GM23248 (cell line): ENCODE measurements around the gene PATJ. TPM values are rescaled to one million over a fixed set of nuclear protein-coding genes. Genes with fewer than 3 reads are reported as not detected.

ENCODE experiments used
- DNase-seq: peaks from one replicate; pipeline ENCODE4 v3.0.0-alpha.2; 2015
- H2AFZ ChIP-seq: fragments of 200-600 bp; sonication (generic); 2 replicates; pipeline ENCODE4 v1.6.1; 2016; ENCODE audit warnings: antibody characterized with exemption
- H3F3A ChIP-seq: fragments of 200-600 bp; sonication (generic); 2 replicates; pipeline ENCODE4 v1.6.1; 2016; ENCODE audit warnings: mild to moderate bottlenecking, antibody characterized with exemption, mixed run types; ENCODE audit not compliant: insufficient read depth
- H3K27ac ChIP-seq: fragments of 200-600 bp; sonication (generic); 2 replicates; pipeline ENCODE4 v1.5.1; 2016; ENCODE audit warnings: mild to moderate bottlenecking
- H3K27me3 ChIP-seq: fragments of 200-600 bp; sonication (generic); replicated peaks from 2 replicates; pipeline ENCODE4 v1.6.1; 2016; ENCODE audit warnings: mild to moderate bottlenecking; ENCODE audit not compliant: insufficient read depth
- H3K36me3 ChIP-seq: fragments of 200-600 bp; sonication (generic); 2 replicates; pipeline ENCODE4 v1.6.1; 2016; ENCODE audit warnings: low read depth, mild to moderate bottlenecking
- H3K4me1 ChIP-seq: fragments of 200-600 bp; sonication (generic); 2 replicates; pipeline ENCODE4 v1.6.1; 2016; ENCODE audit warnings: mild to moderate bottlenecking; ENCODE audit not compliant: insufficient read depth
- H3K4me2 ChIP-seq: fragments of 200-600 bp; sonication (generic); one replicate; pipeline ENCODE4 v1.6.1; 2016; ENCODE audit warnings: mild to moderate bottlenecking; ENCODE audit not compliant: unreplicated experiment
- H3K4me3 ChIP-seq: fragments of 200-600 bp; sonication (generic); 2 replicates; pipeline ENCODE4 v1.5.1; 2016; ENCODE audit warnings: mild to moderate bottlenecking
- H3K79me2 ChIP-seq: fragments of 200-600 bp; sonication (generic); 2 replicates; pipeline ENCODE4 v1.6.1; 2016; ENCODE audit warnings: mild to moderate bottlenecking; ENCODE audit not compliant: insufficient read depth
- H3K9ac ChIP-seq: fragments of 200-600 bp; sonication (generic); 2 replicates; pipeline ENCODE4 v1.6.1; 2016; ENCODE audit warnings: mild to moderate bottlenecking
- H3K9me2 ChIP-seq: fragments of 200-600 bp; sonication (generic); 2 replicates; pipeline ENCODE4 v1.6.1; 2016; ENCODE audit warnings: mixed run types, mild to moderate bottlenecking, moderate library complexity; ENCODE audit not compliant: insufficient read depth
- H3K9me3 ChIP-seq: fragments of 200-600 bp; sonication (generic); one replicate; pipeline ENCODE4 v1.6.1; 2017; ENCODE audit warnings: low read depth
- H4K20me1 ChIP-seq: fragments of 200-600 bp; sonication (generic); 2 replicates; pipeline ENCODE4 v1.6.0; 2016; ENCODE audit not compliant: insufficient read depth
- EZH2 ChIP-seq: fragments of 200-600 bp; sonication (generic); IDR thresholded peaks from 2 replicates; pipeline ENCODE4 v1.6.1; 2018; ENCODE audit warnings: antibody characterized with exemption, mild to moderate bottlenecking; ENCODE audit not compliant: insufficient read depth, poor library complexity, severe bottlenecking
- EZH2phosphoT487 ChIP-seq: fragments of 200-600 bp; sonication (generic); IDR thresholded peaks from 2 replicates; pipeline ENCODE4 v1.6.1; 2018; ENCODE audit warnings: antibody characterized with exemption, moderate library complexity, mild to moderate bottlenecking, low read depth; ENCODE audit not compliant: insufficient read depth
- WGBS, 2 experiments: methylation state at CpG; one replicate each; pipeline ENCODE4 v1.1.6; 2015 to 2017; ENCODE audit warnings: low lambda C conversion rate in 2 of 2, low coverage in 1 of 2; ENCODE audit errors: missing lambda C conversion rate in 2 of 2; 5-methylcytosine and 5-hydroxymethylcytosine counted together
- in situ Hi-C: fragments of 300-500 bp; cut with MboI; formaldehyde crosslinking; loops from 2 replicates; pipeline ENCODE4 v1.15.0; 2020
- polyA plus RNA-seq: library from polyadenylated mRNA; unstranded; fragments of >200 nt; fragmentation: Nextera tagmentation; extraction: Ambion mirVana; gene quantifications from 2 replicates; pipeline ENCODE4 v1.2.1, GENCODE V29; 2016
- total RNA-seq: library from RNA; depleted of rRNA; stranded (reverse); fragments of >200 nt; shearing (Covaris generic); gene quantifications from 2 replicates; pipeline ENCODE4 v1.2.3, GENCODE V29; 2014

Gene PATJ
- total and polyA plus RNA-seq, 2 experiments from 2014 or later = 5.3 to 6.1 TPM

GRCh38 chr1:62090016-62090415 is 347.7 kb downstream of the PATJ start:
- Histone ChIP-seq H3K4me2 (no peak overlapping the region), H3K9me2 (no peaks in the 10 kb centered on the region), H3K27ac (no peak overlapping the region), H2AFZ (no peak overlapping the region), H4K20me1 (no peaks in the 10 kb centered on the region), H3K79me2 (no peaks in the 10 kb centered on the region), H3K27me3 (no peaks in the 10 kb centered on the region), H3K9ac (no peak overlapping the region), H3K4me1 (no peaks in the 10 kb centered on the region), H3F3A (no peaks in the 10 kb centered on the region), H3K9me3 (no peaks in the 10 kb centered on the region), H3K4me3 (no peak overlapping the region), H3K36me3 (no peaks in the 10 kb centered on the region)
- TF ChIP-seq EZH2 (no peak), EZH2phosphoT487 (no peak)
- in situ Hi-C loops = no loop called here
- no peak for DNase-seq
- 65 to 67% methylated on average over 5 of the region's 5 CpGs for WGBS, 2 experiments

- 75 to 85% methylated on average over 4 of the region's 4 CpGs for WGBS, 2 experiments
- Histone ChIP-seq H3K27me3 (no peaks in the 10 kb centered on the region), H3K4me1 (no peaks in the 10 kb centered on the region), H3K4me3 (no peak overlapping the region), H3F3A (no peaks in the 10 kb centered on the region), H3K36me3 (no peaks in the 10 kb centered on the region), H3K27ac (no peak overlapping the region), H3K79me2 (no peaks in the 10 kb centered on the region), H3K9me2 (no peaks in the 10 kb centered on the region), H3K9me3 (no peaks in the 10 kb centered on the region), H2AFZ (no peak overlapping the region), H3K9ac (no peak overlapping the region), H3K4me2 (no peak overlapping the region), H4K20me1 (no peaks in the 10 kb centered on the region)
- DNase-seq = no peak
- in situ Hi-C loops = no loop called here
- no peak for TF ChIP-seq EZH2phosphoT487
- no peak for TF ChIP-seq EZH2
Observed at GRCh38 chr1:62092110-62092509, 349.8 kb downstream of the PATJ start.

DNA sequence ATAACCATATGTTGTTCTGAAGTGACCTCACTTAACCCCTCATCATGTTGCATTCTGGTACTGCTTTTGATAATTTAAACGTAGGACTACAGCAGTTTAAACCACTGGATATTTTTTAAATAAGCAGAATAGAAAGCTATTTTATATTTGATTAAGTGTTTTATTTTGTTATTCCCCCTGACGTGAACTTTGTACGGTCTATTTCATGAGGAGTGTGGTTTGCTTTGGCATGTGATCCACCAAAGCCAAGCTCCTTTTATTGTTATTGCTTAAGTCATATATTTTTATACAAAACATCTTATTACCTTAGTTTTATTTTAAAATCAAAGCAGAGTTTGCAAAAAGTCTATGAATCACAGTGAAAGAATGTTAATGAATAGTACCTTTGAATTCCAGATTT is 351.0 kb downstream of the PATJ start:
- 77% methylated on average over 3 of the region's 3 CpGs for WGBS, 2 experiments
- Histone ChIP-seq H3K36me3 (no peaks in the 10 kb centered on the region), H3K9me2 (no peaks in the 10 kb centered on the region), H4K20me1 (no peaks in the 10 kb centered on the region), H3K9me3 (no peaks in the 10 kb centered on the region), H3K4me3 (no peak overlapping the region), H3K4me1 (no peaks in the 10 kb centered on the region), H3K79me2 (no peaks in the 10 kb centered on the region), H3K27ac (no peak overlapping the region), H3K9ac (no peak overlapping the region), H3K27me3 (no peaks in the 10 kb centered on the region), H3F3A (no peaks in the 10 kb centered on the region), H2AFZ (no peak overlapping the region), H3K4me2 (no peak overlapping the region)
- DNase-seq = no peak
- TF ChIP-seq EZH2 (no peak), EZH2phosphoT487 (no peak)
- in situ Hi-C loops = no loop called here

GRCh38 chr1:62097464-62097863 is 355.2 kb downstream of the PATJ start:
- H3F3A ChIP-seq = no peaks in the 10 kb centered on the region
- DNase-seq = no peak
- in situ Hi-C loops = no loop called here
- H3K4me1 ChIP-seq = no peaks in the 10 kb centered on the region
- H4K20me1 ChIP-seq = no peaks in the 10 kb centered on the region
- no peak overlapping the region for H2AFZ ChIP-seq
- H3K9ac ChIP-seq = no peak overlapping the region
- H3K4me2 ChIP-seq = no peak overlapping the region
- H3K79me2 ChIP-seq = no peaks in the 10 kb centered on the region
- TF ChIP-seq EZH2 = no peak
- TF ChIP-seq EZH2phosphoT487 = no peak
- H3K9me3 ChIP-seq = no peaks in the 10 kb centered on the region
- H3K36me3 ChIP-seq = no peaks in the 10 kb centered on the region
- no peaks in the 10 kb centered on the region for H3K9me2 ChIP-seq
- no peaks in the 10 kb centered on the region for H3K27me3 ChIP-seq
- no peak overlapping the region for H3K4me3 ChIP-seq
- WGBS, 2 experiments = 92 to 94% methylated on average over 3 of the region's 3 CpGs
- no peak overlapping the region for H3K27ac ChIP-seq

DNA sequence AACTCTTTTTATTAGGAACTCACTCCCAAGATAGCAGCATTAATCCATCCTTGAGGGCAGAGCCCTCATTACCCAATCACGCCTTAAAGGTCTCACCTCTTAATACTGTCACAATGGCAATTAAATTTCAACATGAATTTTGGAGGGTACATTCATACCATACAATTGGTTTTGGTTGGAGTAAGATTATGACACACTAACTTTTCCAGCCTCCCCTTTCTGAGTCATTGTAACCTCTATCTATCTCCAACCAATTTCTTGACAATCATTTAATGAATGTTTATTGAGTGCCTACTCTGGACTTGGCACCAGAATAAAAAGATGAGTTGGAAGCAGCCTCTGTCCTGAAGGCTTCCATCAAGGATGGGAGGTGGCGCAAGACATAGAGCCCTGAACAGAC is 358.2 kb downstream of the PATJ start:
- Histone ChIP-seq H3K9me3 (no peaks in the 10 kb centered on the region), H4K20me1 (no peaks in the 10 kb centered on the region), H3K27me3 (no peaks in the 10 kb centered on the region), H3K9me2 (no peaks in the 10 kb centered on the region), H3F3A (no peaks in the 10 kb centered on the region), H3K79me2 (no peaks in the 10 kb centered on the region), H3K4me1 (no peaks in the 10 kb centered on the region), H3K9ac (no peak overlapping the region), H3K27ac (no peak overlapping the region), H3K36me3 (no peaks in the 10 kb centered on the region), H3K4me2 (no peak overlapping the region), H3K4me3 (no peak overlapping the region), H2AFZ (no peak overlapping the region)
- DNase-seq = no peak
- WGBS, 2 experiments = 92 to 93% methylated on average over 2 of the region's 2 CpGs
- TF ChIP-seq EZH2phosphoT487 (no peak), EZH2 (no peak)
- in situ Hi-C loops = no loop called here
